NT2/D1 (cell line): ENCODE results near the gene CDH4.

Experiments
- DNase-seq: peaks from one replicate; pipeline ENCODE4 v3.0.0-alpha.2; 2011; ENCODE audit warnings: low read depth, low spot score
- H3K27me3 ChIP-seq: 2 replicates; pipeline ENCODE4 v1.6.0; 2011; ENCODE audit warnings: mild to moderate bottlenecking; ENCODE audit not compliant: insufficient read length, insufficient read depth
- H3K36me3 ChIP-seq: 2 replicates; pipeline ENCODE4 v1.6.1; 2011; ENCODE audit warnings: mild to moderate bottlenecking, low read length, mixed read lengths; ENCODE audit not compliant: insufficient read depth, insufficient read length
- H3K4me1 ChIP-seq: 2 replicates; pipeline ENCODE4 v1.5.1; 2011; ENCODE audit not compliant: insufficient read depth, insufficient read length
- H3K4me3 ChIP-seq: 2 replicates; pipeline ENCODE4 v1.5.1; 2011; ENCODE audit warnings: low read depth; ENCODE audit not compliant: insufficient read length
- H3K9ac ChIP-seq: 2 replicates; pipeline ENCODE4 v1.6.0; 2011; ENCODE audit warnings: low read depth; ENCODE audit not compliant: insufficient read length
- H3K9me3 ChIP-seq: 2 replicates; pipeline ENCODE4 v1.5.1; 2011; ENCODE audit warnings: mild to moderate bottlenecking, low read length; ENCODE audit not compliant: insufficient read depth
- SUZ12 ChIP-seq: IDR thresholded peaks from 2 replicates; pipeline ENCODE4 v1.6.1; 2011; ENCODE audit not compliant: insufficient read length, insufficient read depth; ENCODE audit errors: extremely low read depth
- YY1 ChIP-seq: IDR thresholded peaks from 2 replicates; pipeline ENCODE4 v1.6.1; 2011; ENCODE audit not compliant: insufficient read length, insufficient read depth
- ZNF274 ChIP-seq: IDR thresholded peaks from 2 replicates; pipeline ENCODE4 v1.6.1; 2011; ENCODE audit warnings: mild to moderate bottlenecking, low read depth, low read length

CDH4 gene

GRCh38 chr20:61490721-61491120 lies 238.7 kb downstream of the CDH4 start:
- H3K36me3 ChIP-seq: no peaks in the 10 kb centered on the region
- H3K9me3 ChIP-seq: no peaks in the 10 kb centered on the region
- no peak overlapping the region for H3K4me3 ChIP-seq
- H3K27me3 ChIP-seq: peaks cover 2% of the 10 kb centered on the region
- TF ChIP-seq YY1 (no peak), ZNF274 (no peak), SUZ12 (no peak)
- DNase-seq: no peak
- no peak overlapping the region for H3K9ac ChIP-seq
- peaks cover 6% of the 10 kb centered on the region for H3K4me1 ChIP-seq

GRCh38 chr20:61492065-61492464 lies 240.0 kb downstream of the CDH4 start:
- DNase-seq: no peak
- H3K36me3 ChIP-seq: no peaks in the 10 kb centered on the region
- TF ChIP-seq SUZ12: no peak
- no peak overlapping the region for H3K4me3 ChIP-seq
- peaks cover 6% of the 10 kb centered on the region for H3K4me1 ChIP-seq
- H3K27me3 ChIP-seq: no peaks in the 10 kb centered on the region
- H3K9ac ChIP-seq: no peak overlapping the region
- no peaks in the 10 kb centered on the region for H3K9me3 ChIP-seq

- H3K27me3 ChIP-seq: no peaks in the 10 kb centered on the region
- TF ChIP-seq YY1 (no peak), ZNF274 (no peak), SUZ12 (no peak)
- no peaks in the 10 kb centered on the region for H3K9me3 ChIP-seq
- H3K4me1 ChIP-seq: peaks cover 8% of the 10 kb centered on the region
- H3K9ac ChIP-seq: no peak overlapping the region
- H3K4me3 ChIP-seq: no peak overlapping the region
- DNase-seq: no peak
- H3K36me3 ChIP-seq: no peaks in the 10 kb centered on the region
Observed at GRCh38 chr20:61493798-61494305, 241.8 kb downstream of the CDH4 start.

GRCh38 chr20:61494763-61495575 lies 242.9 kb downstream of the CDH4 start:
- Histone ChIP-seq H3K9ac (no peak overlapping the region), H3K9me3 (no peaks in the 10 kb centered on the region), H3K4me3 (no peak overlapping the region), H3K4me1 (peaks cover 11% of the 10 kb centered on the region), H3K36me3 (no peaks in the 10 kb centered on the region), H3K27me3 (no peaks in the 10 kb centered on the region)
- DNase-seq: no peak
- TF ChIP-seq SUZ12 (no peak), YY1 (no peak), ZNF274 (no peak)

- DNase-seq: no peak
- Histone ChIP-seq H3K9me3 (peaks cover 7% of the 10 kb centered on the region; the same call in 1 of the 2 replicates), H3K27me3 (no peaks in the 10 kb centered on the region), H3K36me3 (no peaks in the 10 kb centered on the region), H3K4me1 (peaks cover 18% of the 10 kb centered on the region), H3K4me3 (no peak overlapping the region), H3K9ac (no peak overlapping the region)
- TF ChIP-seq SUZ12: no peak
- TF ChIP-seq ZNF274: no peak
- TF ChIP-seq YY1: no peak
Observed at GRCh38 chr20:61497029-61497627, 245.1 kb downstream of the CDH4 start.

GRCh38 chr20:61499859-61500554 lies 247.9 kb downstream of the CDH4 start:
- no peak for DNase-seq
- H3K4me1 ChIP-seq: peaks cover 15% of the 10 kb centered on the region
- H3K4me3 ChIP-seq: no peak overlapping the region
- H3K27me3 ChIP-seq: no peaks in the 10 kb centered on the region
- H3K9ac ChIP-seq: no peak overlapping the region
- TF ChIP-seq YY1 (no peak), SUZ12 (no peak), ZNF274 (no peak)
- H3K9me3 ChIP-seq: peaks cover 14% of the 10 kb centered on the region; the same call in 1 of the 2 replicates
- no peaks in the 10 kb centered on the region for H3K36me3 ChIP-seq
